Naive thymus-derived CD4-positive, alpha-beta T cell (primary cell): Measurements from ENCODE around the gene DIPK1C. TPM values are rescaled to one million over a fixed set of nuclear protein-coding genes. Genes with fewer than 3 reads are reported as not detected.

Experiments
- ATAC-seq: fragments of 150-1000 bp; cut with Tn5 transposase; 2 replicates; pipeline ENCODE4 v1.10.0; 2021; ENCODE audit warnings: mild to moderate bottlenecking, moderate library complexity
- CTCF ChIA-PET: fragments of 350-600 bp; sonication (Branson Sonifier 250); formaldehyde crosslinking; loops from one replicate; lab custom pipeline; 2021; ENCODE audit warnings: antibody characterized with exemption; lab: Charles Lee
- POLR2A ChIA-PET: fragments of 350-600 bp; sonication (Branson Sonifier 250); formaldehyde crosslinking; loops from one replicate; lab custom pipeline; 2021; ENCODE audit warnings: antibody characterized with exemption, inconsistent platforms; lab: Charles Lee
- DNase-seq, 9 donors: peaks; one replicate each; pipeline versions ENCODE4 v3.0.0 to v3.0.0-alpha.2; 2020 to 2022; ENCODE audit warnings: mixed read lengths in 1 of 9
- H3K27ac ChIP-seq: one replicate; pipeline ENCODE4 v1.7.0; 2013; ENCODE audit warnings: mild to moderate bottlenecking, low read depth, low read length, moderate library complexity
- H3K27me3 ChIP-seq, 2 donors: one replicate each; pipeline ENCODE4 v1.7.0; 2013; ENCODE audit warnings: low read length in 2 of 2, mild to moderate bottlenecking in 2 of 2, moderate library complexity in 2 of 2; ENCODE audit not compliant: control insufficient read depth in 2 of 2, insufficient read depth in 2 of 2
- H3K36me3 ChIP-seq, 3 experiments: 1 replicate in 2 of 3; 2 replicates in 1 of 3; pipeline ENCODE4 v1.7.0; 2013; ENCODE audit warnings: low read length in 3 of 3, mild to moderate bottlenecking in 3 of 3, moderate library complexity in 1 of 3; ENCODE audit not compliant: insufficient read depth in 3 of 3, control insufficient read depth in 2 of 3
- H3K4me1 ChIP-seq, 2 donors: one replicate each; pipeline ENCODE4 v1.7.0; 2013; ENCODE audit warnings: low read length in 2 of 2, mild to moderate bottlenecking in 2 of 2, moderate library complexity in 1 of 2; ENCODE audit not compliant: control insufficient read depth in 2 of 2, insufficient read depth in 2 of 2
- H3K4me3 ChIP-seq: 2 replicates; pipeline ENCODE4 v1.7.0; 2013; ENCODE audit warnings: mild to moderate bottlenecking, low read length
- H3K9me3 ChIP-seq, 3 experiments: 1 replicate in 2 of 3; 2 replicates in 1 of 3; pipeline ENCODE4 v1.7.0; 2013; ENCODE audit warnings: low read length in 3 of 3; ENCODE audit not compliant: control insufficient read depth in 2 of 3
- H3K27ac Mint-ChIP-seq, 9 donors: one replicate each; pipeline ENCODE4 v1.8.0; 2020 to 2022; ENCODE audit warnings: mixed read lengths in 9 of 9, mild to moderate bottlenecking in 8 of 9, moderate library complexity in 5 of 9, inconsistent platforms in 2 of 9
- H3K27me3 Mint-ChIP-seq, 5 donors: one replicate each; pipeline ENCODE4 v1.8.0; 2021 to 2022; ENCODE audit warnings: mixed read lengths in 5 of 5, mild to moderate bottlenecking in 1 of 5
- H3K36me3 Mint-ChIP-seq, 5 donors: one replicate each; pipeline ENCODE4 v1.8.0; 2020 to 2022; ENCODE audit warnings: mixed read lengths in 5 of 5, mild to moderate bottlenecking in 3 of 5, inconsistent platforms in 1 of 5
- H3K4me1 Mint-ChIP-seq, 7 donors: one replicate each; pipeline ENCODE4 v1.8.0; 2020 to 2022; ENCODE audit warnings: mixed read lengths in 7 of 7, mild to moderate bottlenecking in 3 of 7, inconsistent platforms in 1 of 7
- H3K4me3 Mint-ChIP-seq, 10 donors: one replicate each; pipeline ENCODE4 v1.8.0; 2020 to 2022; ENCODE audit warnings: mild to moderate bottlenecking in 10 of 10, mixed read lengths in 10 of 10, moderate library complexity in 6 of 10, inconsistent platforms in 2 of 10
- H3K9me3 Mint-ChIP-seq, 11 donors: one replicate each; pipeline ENCODE4 v1.8.0; 2020 to 2022; ENCODE audit warnings: mixed read lengths in 11 of 11, mild to moderate bottlenecking in 4 of 11, inconsistent platforms in 1 of 11, moderate library complexity in 1 of 11
- intact Hi-C, 2 donors: fragments of 100-400 bp; cut with micrococcal nuclease; formaldehyde crosslinking; loops; one replicate each; pipeline ENCODE4 v1.15.1; 2023
- polyA plus RNA-seq, 2 donors: library from polyadenylated mRNA; unstranded; fragments of 300-500 nt; fragmentation: Illumina TruSeq; gene quantifications; one replicate each; pipeline ENCODE4 v1.2.3, GENCODE V29; 2021
- total RNA-seq, 6 experiments: library from RNA in 5 of 6; stranded (reverse) in 5 of 6; gene quantifications; 1 replicate in 5 of 6; 2 replicates in 1 of 6; pipeline ENCODE4 v1.2.3 and lab custom pipeline; 2021 to 2026

DIPK1C gene
- total and polyA plus RNA-seq, 7 experiments from 2014 or later = not detected

GRCh38 chr18:74434466-74434865 lies 22.6 kb downstream of the DIPK1C start:
- intact Hi-C loops = no loop called here
- peaks cover 0 to 3% (median 0%) of the 10 kb centered on the region in 11 donors for H3K9me3 Mint-ChIP-seq
- H3K27me3 Mint-ChIP-seq = peaks cover 0 to 11% (median 0%) of the 10 kb centered on the region in 5 donors
- Histone ChIP-seq H3K4me3 (no peak overlapping the region), H3K36me3 (no peaks in the 10 kb centered on the region), H3K9me3 (no peaks in the 10 kb centered on the region), H3K4me1 (no peaks in the 10 kb centered on the region), H3K27me3 (no peaks in the 10 kb centered on the region), H3K27ac (no peak overlapping the region)
- H3K4me1 Mint-ChIP-seq = peaks cover 4 to 16% (median 5%) of the 10 kb centered on the region in 7 donors
- POLR2A ChIA-PET = no interaction called here
- no peak for ATAC-seq
- H3K4me3 Mint-ChIP-seq = no peak overlapping the region
- no peaks in the 10 kb centered on the region for H3K36me3 Mint-ChIP-seq
- H3K27ac Mint-ChIP-seq = no peak overlapping the region
- CTCF ChIA-PET = no interaction called here
- no peak for DNase-seq

DNA sequence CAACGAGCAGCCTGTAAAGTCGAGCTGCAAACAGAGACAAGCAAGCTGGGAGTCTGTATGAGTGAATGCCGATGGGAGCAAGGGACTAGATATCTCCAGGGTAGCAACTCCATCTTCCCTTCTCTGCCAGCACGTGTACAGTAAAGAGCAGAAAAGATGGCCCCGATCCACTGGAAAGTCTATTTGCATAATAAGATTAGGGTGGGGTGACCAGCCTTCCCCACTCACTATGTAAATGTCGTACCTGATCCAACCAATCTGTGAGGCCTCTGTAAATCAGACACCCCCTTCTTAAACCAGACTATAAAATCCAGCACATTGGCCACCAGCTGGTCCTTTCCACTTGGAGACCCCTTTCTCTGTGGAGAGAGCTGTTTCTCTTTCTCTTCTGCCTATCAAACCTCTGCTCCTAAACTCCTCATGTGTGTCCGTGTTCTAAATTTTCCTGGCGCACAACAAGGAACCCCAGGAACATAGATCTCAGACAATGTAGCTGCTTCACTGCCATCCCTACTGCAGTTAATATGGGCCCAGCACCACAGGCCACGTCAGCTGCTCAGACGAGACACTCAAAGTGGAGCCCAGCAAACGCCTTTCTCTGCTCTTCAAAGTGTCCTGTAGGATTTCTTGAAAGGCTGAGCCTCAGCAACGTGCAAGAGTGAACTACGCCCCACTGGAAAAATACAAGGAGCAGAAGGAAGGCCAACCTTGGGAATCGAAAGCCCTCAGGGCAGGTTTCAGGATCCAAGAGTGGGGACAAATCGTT lies 26.1 kb downstream of the DIPK1C start:
- Mint-ChIP-seq H3K27ac (peak overlapping the region in 1 of 9 donors; percentile 18), H3K4me3 (no peak overlapping the region), H3K36me3 (peaks cover 0 to 4% (median 0%) of the 10 kb centered on the region in 5 donors), H3K27me3 (peaks cover 0 to 6% (median 0%) of the 10 kb centered on the region in 5 donors), H3K4me1 (peaks cover 0 to 15% (median 4%) of the 10 kb centered on the region in 7 donors), H3K9me3 (peaks cover 0 to 4% (median 0%) of the 10 kb centered on the region in 11 donors)
- H3K27me3 ChIP-seq = no peaks in the 10 kb centered on the region
- no peaks in the 10 kb centered on the region for H3K36me3 ChIP-seq
- ATAC-seq (no peak), DNase-seq (no peak)
- H3K9me3 ChIP-seq = no peaks in the 10 kb centered on the region
- ChIA-PET CTCF (interaction anchor here (1.1 kb wide), 1 partner anchor 26 kb away, joined by 3 read pairs; the partner anchor contains the start of gene DIPK1C), POLR2A (interaction anchor here (0.6 kb wide), 1 partner anchor 57 kb away, joined by 3 read pairs; no protein-coding TSS in a partner anchor)
- H3K27ac ChIP-seq = no peak overlapping the region
- no peak overlapping the region for H3K4me3 ChIP-seq
- no peaks in the 10 kb centered on the region for H3K4me1 ChIP-seq
- intact Hi-C loops = no loop called here

GRCh38 chr18:74430231-74430630 lies 26.9 kb downstream of the DIPK1C start:
- H3K27me3 Mint-ChIP-seq = peaks cover 0 to 6% (median 0%) of the 10 kb centered on the region in 5 donors
- intact Hi-C loops = no loop called here
- CTCF ChIA-PET = no interaction called here

GRCh38 chr18:74429096-74429495 lies 28.0 kb downstream of the DIPK1C start:
- no peak overlapping the region for H3K4me3 ChIP-seq
- H3K27ac Mint-ChIP-seq = peak overlapping the region in 1 of 9 donors; percentile 6
- POLR2A ChIA-PET = no interaction called here
- H3K27me3 Mint-ChIP-seq = peaks cover 0 to 6% (median 0%) of the 10 kb centered on the region in 5 donors
- intact Hi-C loops = no loop called here
- H3K27ac ChIP-seq = no peak overlapping the region
- no peaks in the 10 kb centered on the region for H3K27me3 ChIP-seq
- H3K9me3 Mint-ChIP-seq = peaks cover 0 to 7% (median 0%) of the 10 kb centered on the region in 11 donors
- ATAC-seq = no peak
- peaks cover 0 to 4% (median 0%) of the 10 kb centered on the region in 5 donors for H3K36me3 Mint-ChIP-seq
- no peaks in the 10 kb centered on the region for H3K9me3 ChIP-seq
- no peaks in the 10 kb centered on the region for H3K36me3 ChIP-seq
- CTCF ChIA-PET = no interaction called here
- no peak for DNase-seq
- no peaks in the 10 kb centered on the region for H3K4me1 ChIP-seq
- H3K4me1 Mint-ChIP-seq = peaks cover 0 to 16% (median 5%) of the 10 kb centered on the region in 7 donors
- no peak overlapping the region for H3K4me3 Mint-ChIP-seq

More at GRCh38 chr18:74430231-74430630, 26.9 kb downstream of the DIPK1C start:
- Mint-ChIP-seq H3K9me3 (peaks cover 0 to 4% (median 0%) of the 10 kb centered on the region in 11 donors), H3K27ac (no peak overlapping the region), H3K36me3 (peaks cover 0 to 4% (median 0%) of the 10 kb centered on the region in 5 donors), H3K4me1 (peaks cover 0 to 10% (median 3%) of the 10 kb centered on the region in 7 donors), H3K4me3 (no peak overlapping the region)
- H3K9me3 ChIP-seq = no peaks in the 10 kb centered on the region
- ATAC-seq = no peak
- no peak overlapping the region for H3K4me3 ChIP-seq
- H3K27me3 ChIP-seq = no peaks in the 10 kb centered on the region
- H3K36me3 ChIP-seq = no peaks in the 10 kb centered on the region
- DNase-seq = no peak
- POLR2A ChIA-PET = no interaction called here
- no peaks in the 10 kb centered on the region for H3K4me1 ChIP-seq
- no peak overlapping the region for H3K27ac ChIP-seq

DNA sequence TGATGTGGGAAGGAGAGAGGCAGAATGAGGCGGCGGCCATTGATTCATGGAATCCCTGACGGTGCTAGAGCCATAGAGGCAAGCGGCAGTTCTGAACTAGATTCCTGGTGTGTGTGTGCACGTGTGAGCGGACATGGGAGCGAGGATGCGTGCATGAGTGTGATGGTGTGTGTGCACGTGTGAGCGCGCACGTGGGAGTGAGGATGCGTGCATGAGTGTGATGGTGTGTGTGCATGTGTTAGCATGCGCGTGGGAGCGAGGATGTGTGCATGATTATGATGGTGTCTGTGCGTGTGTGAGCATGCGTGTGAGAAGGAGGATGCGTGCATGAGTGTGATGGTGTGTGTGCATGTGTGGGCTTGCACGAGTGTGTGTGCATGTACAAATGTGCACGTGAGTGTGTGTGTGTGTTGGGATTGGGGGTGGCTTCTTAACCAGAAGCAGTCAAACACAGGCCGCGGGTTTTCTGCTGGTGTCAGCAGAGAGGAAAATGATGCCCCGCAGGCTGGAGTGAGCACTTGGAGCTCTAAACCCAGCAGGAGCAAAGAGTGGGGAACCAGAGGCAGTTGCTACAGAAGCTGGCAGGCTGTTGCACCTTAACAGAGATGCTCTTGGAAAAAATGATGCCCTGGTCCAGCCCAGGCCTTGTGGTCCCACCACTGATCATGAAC lies 29.5 kb downstream of the DIPK1C start:
- intact Hi-C loops = no loop called here
- POLR2A ChIA-PET = no interaction called here
- Mint-ChIP-seq H3K9me3 (peaks cover 0 to 7% (median 0%) of the 10 kb centered on the region in 11 donors), H3K4me1 (peaks cover 0 to 19% (median 5%) of the 10 kb centered on the region in 7 donors), H3K27ac (peak overlapping the region in 2 of 9 donors; percentile 12 to 67), H3K36me3 (peaks cover 0 to 4% (median 0%) of the 10 kb centered on the region in 5 donors), H3K27me3 (peaks cover 0 to 10% (median 0%) of the 10 kb centered on the region in 5 donors), H3K4me3 (no peak overlapping the region)
- ATAC-seq (no peak), DNase-seq (no peak)
- no peaks in the 10 kb centered on the region for H3K36me3 ChIP-seq
- H3K4me3 ChIP-seq = no peak overlapping the region
- CTCF ChIA-PET = no interaction called here
- no peaks in the 10 kb centered on the region for H3K9me3 ChIP-seq
- H3K27me3 ChIP-seq = no peaks in the 10 kb centered on the region
- H3K4me1 ChIP-seq = no peaks in the 10 kb centered on the region
- H3K27ac ChIP-seq = no peak overlapping the region

DNA sequence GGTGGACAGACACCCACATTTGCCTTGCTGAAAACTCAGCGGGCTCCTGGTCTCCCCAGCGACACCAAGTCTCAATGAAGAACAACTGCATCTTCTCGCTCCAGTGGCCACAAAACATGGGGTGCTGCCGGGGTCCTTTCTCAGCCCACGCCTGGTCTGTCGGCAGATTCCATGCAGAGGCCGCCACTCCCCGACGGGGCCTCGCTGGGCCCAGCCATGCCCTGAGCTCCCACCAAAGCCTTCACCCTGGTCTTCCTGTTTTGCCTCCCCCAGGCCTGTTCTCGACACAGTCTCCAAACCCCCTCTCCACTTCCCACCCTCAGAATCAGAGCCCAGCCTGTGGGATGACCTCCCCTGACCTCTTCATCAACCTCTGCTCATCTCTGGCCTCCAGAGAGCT lies 31.2 kb downstream of the DIPK1C start:
- Mint-ChIP-seq H3K27me3 (peaks cover 0 to 10% (median 0%) of the 10 kb centered on the region in 5 donors), H3K4me3 (no peak overlapping the region), H3K4me1 (peaks cover 0 to 15% (median 5%) of the 10 kb centered on the region in 7 donors), H3K9me3 (peaks cover 0 to 7% (median 0%) of the 10 kb centered on the region in 11 donors), H3K27ac (peak overlapping the region in 1 of 9 donors; percentile 48), H3K36me3 (peaks cover 0 to 4% (median 0%) of the 10 kb centered on the region in 5 donors)
- DNase-seq = no peak
- intact Hi-C loops = no loop called here
- Histone ChIP-seq H3K9me3 (no peaks in the 10 kb centered on the region), H3K27ac (no peak overlapping the region), H3K4me3 (no peak overlapping the region), H3K4me1 (no peaks in the 10 kb centered on the region), H3K27me3 (no peaks in the 10 kb centered on the region), H3K36me3 (no peaks in the 10 kb centered on the region)
- ChIA-PET POLR2A (no interaction called here), CTCF (no interaction called here)
- ATAC-seq = no peak
